HepG2 (cell line): ENCODE data around the gene ONECUT2. TPM values are rescaled to one million over a fixed set of nuclear protein-coding genes. Genes with fewer than 3 reads are reported as not detected.

Experiments
- ATAC-seq: fragments of 200-7000 bp; cut with Tn5 transposase; 3 replicates; pipeline ENCODE4 v1.9.1; 2020; ENCODE audit warnings: mild to moderate bottlenecking, moderate library complexity
- BruUV-seq: library from RNA; stranded (reverse); fragments of 400-500 nt; replicated peaks from 2 replicates; lab custom pipeline; 2021; lab: Mats Ljungman, UMichigan
- CTCF ChIA-PET: fragments of 300-600 bp; formaldehyde crosslinking; extraction: SDS; loops from one replicate; lab custom pipeline; 2021; ENCODE audit warnings: low total read pairs, inconsistent platforms, low intra/inter-chr PET ratio; lab: Yijun Ruan, JAX
- POLR2A ChIA-PET: fragments of 350-600 bp; sonication (Branson Sonifier 250); formaldehyde crosslinking; loops from one replicate; lab custom pipeline; 2020; ENCODE audit warnings: antibody characterized with exemption, inconsistent platforms; lab: Yijun Ruan, JAX
- DNase-seq: peaks from one replicate; pipeline ENCODE4 v3.0.0-alpha.2; 2015; ENCODE audit warnings: low spot score
- FAIRE-seq: peaks from 3 replicates; lab custom pipeline; 2011; peaks lifted over from hg19 to GRCh38; lab: Jason Lieb, UNC
- H2AFZ ChIP-seq: one replicate; pipeline ENCODE4 v1.6.1; 2011; ENCODE audit warnings: low read length, inconsistent platforms
- H3K27ac ChIP-seq: fragments of 300-600 bp; 3 replicates; pipeline ENCODE4 v1.8.0; 2011; ENCODE audit warnings: mixed run types, mild to moderate bottlenecking, mixed read lengths, low read length, inconsistent platforms; ENCODE audit not compliant: insufficient read depth; ENCODE audit errors: extremely low read length
- H3K27me3 ChIP-seq, 2 experiments: fragments of 200-600 bp in 1 of 2; 2 replicates in 1 of 2; 3 replicates in 1 of 2; pipeline versions ENCODE4 v1.6.0 to v1.8.0; 2011; ENCODE audit warnings: low read length in 2 of 2, mild to moderate bottlenecking in 2 of 2, moderate library complexity in 2 of 2, inconsistent platforms in 1 of 2; ENCODE audit not compliant: insufficient read depth in 2 of 2, control insufficient read depth in 1 of 2
- H3K36me3 ChIP-seq, 2 experiments: fragments of 200-600 bp in 1 of 2; replicated peaks in 1 of 2; 2 replicates in 1 of 2; 3 replicates in 1 of 2; pipeline versions ENCODE4 v1.5.1 to v1.8.0; 2011; ENCODE audit warnings: low read length in 2 of 2, inconsistent platforms in 1 of 2; ENCODE audit not compliant: insufficient read depth in 2 of 2, control insufficient read depth in 1 of 2
- H3K4me1 ChIP-seq: 2 replicates; pipeline ENCODE4 v1.5.1; 2012; ENCODE audit warnings: low read length, inconsistent platforms; ENCODE audit not compliant: insufficient read depth
- H3K4me2 ChIP-seq: 2 replicates; pipeline ENCODE4 v1.6.0; 2011; ENCODE audit warnings: low read depth, low read length, inconsistent platforms
- H3K4me3 ChIP-seq, 3 experiments: fragments of 200-600 bp in 1 of 3; sonication (generic), shearing (Covaris generic) in 1 of 3; replicated peaks in 1 of 3; 2 replicates each; pipeline ENCODE4 v1.5.1; 2011 to 2016; ENCODE audit warnings: low read length in 3 of 3, inconsistent platforms in 2 of 3, low read depth in 2 of 3, mild to moderate bottlenecking in 2 of 3, control low read depth in 1 of 3, mixed read lengths in 1 of 3; ENCODE audit not compliant: insufficient read depth in 1 of 3
- H3K79me2 ChIP-seq: one replicate; pipeline ENCODE4 v1.6.1; 2011; ENCODE audit warnings: low read length, inconsistent platforms; ENCODE audit not compliant: insufficient read depth
- H3K9ac ChIP-seq: 2 replicates; pipeline ENCODE4 v1.6.0; 2011; ENCODE audit warnings: mild to moderate bottlenecking, low read depth, low read length, inconsistent platforms; ENCODE audit not compliant: insufficient read depth
- H3K9me3 ChIP-seq: 2 replicates; pipeline ENCODE4 v1.5.1; 2012; ENCODE audit warnings: mild to moderate bottlenecking, low read length
- H4K20me1 ChIP-seq: 2 replicates; pipeline ENCODE4 v1.6.0; 2011; ENCODE audit warnings: inconsistent platforms, mild to moderate bottlenecking, low read length, moderate library complexity; ENCODE audit not compliant: insufficient read depth
- ATF1 ChIP-seq: IDR thresholded peaks from 2 replicates; pipeline ENCODE4 v1.6.1; 2016; ENCODE audit warnings: mild to moderate bottlenecking, control low read depth
- BHLHE40 ChIP-seq: IDR thresholded peaks from 2 replicates; pipeline ENCODE4 v1.6.1; 2011; ENCODE audit warnings: low read length, improper control_type of control experiment
- HIC2 ChIP-seq: sonication (generic); formaldehyde crosslinking; IDR thresholded peaks from 2 replicates; pipeline ENCODE4 v1.9.0; 2022; ENCODE audit warnings: low read depth, missing genetic modification reagents
- SETDB1 ChIP-seq: sonication (generic); formaldehyde crosslinking; IDR thresholded peaks from 2 replicates; pipeline ENCODE4 v1.5.1; 2020; ENCODE audit warnings: missing genetic modification reagents, mild to moderate bottlenecking, borderline replicate concordance
- SIN3A ChIP-seq: IDR thresholded peaks from 2 replicates; pipeline ENCODE4 v1.6.1; 2011; ENCODE audit warnings: low read depth, mild to moderate bottlenecking, control low read depth, low read length, borderline replicate concordance
- ZNF10 ChIP-seq: sonication (generic); formaldehyde crosslinking; IDR thresholded peaks from 2 replicates; pipeline ENCODE4 v1.4.0; 2020; ENCODE audit warnings: mild to moderate bottlenecking, low read depth, missing genetic modification reagents, borderline replicate concordance
- ZNF230 ChIP-seq: sonication (generic); formaldehyde crosslinking; IDR thresholded peaks from 2 replicates; pipeline ENCODE4 v1.4.0; 2020; ENCODE audit warnings: mild to moderate bottlenecking, missing genetic modification reagents
- ZNF503 ChIP-seq: sonication (generic); formaldehyde crosslinking; IDR thresholded peaks from 2 replicates; pipeline ENCODE4 v1.4.0; 2020; ENCODE audit warnings: missing genetic modification reagents
- ZNF782 ChIP-seq: sonication (generic); formaldehyde crosslinking; IDR thresholded peaks from 2 replicates; pipeline ENCODE4 v1.4.0; 2020; ENCODE audit warnings: missing genetic modification reagents, mild to moderate bottlenecking, borderline replicate concordance
- WGBS: methylation state at CpG from one replicate; pipeline ENCODE4 v1.1.6; 2017; ENCODE audit warnings: low lambda C conversion rate; 5-methylcytosine and 5-hydroxymethylcytosine counted together
- in situ Hi-C: cut with HindIII; loops from 2 replicates; pipeline ENCODE4 v1.10.0; 2017; ENCODE audit warnings: low pct_unique_long_range_greater_than_20kb; ENCODE audit not compliant: extremely low pct_ligation_motif_present
- intact Hi-C: fragments of 100-400 bp; cut with micrococcal nuclease; formaldehyde crosslinking; loops from one replicate; pipeline ENCODE4 v1.10.0; 2022; ENCODE audit not compliant: unreplicated experiment
- polyA plus RNA-seq, 8 experiments: library from polyadenylated mRNA; depleted of rRNA in 3 of 8; stranded (reverse) in 7 of 8; unstranded in 1 of 8; fragments of >200 nt; fragmentation: Illumina TruSeq in 4 of 8; extraction: Trizol in 4 of 8; gene quantifications; 2 replicates each; pipeline versions ENCODE4 v1.2.1 to v1.2.3, GENCODE V29; 2011 to 2016; ENCODE audit warnings: low read depth in 4 of 8, missing spikeins in 1 of 8, mixed read lengths in 1 of 8; ENCODE audit not compliant: insufficient read depth in 1 of 8
- total RNA-seq, 5 experiments: library from RNA; depleted of rRNA; stranded (reverse); fragments of >200 nt; fragmentation: Illumina TruSeq; extraction: Trizol; gene quantifications; 2 replicates each; pipeline ENCODE4 v1.2.3, GENCODE V29; 2016; ENCODE audit warnings: low read depth in 1 of 5

ONECUT2 gene
- total and polyA plus RNA-seq, 2 of the 13 experiments (the other 11 are each of a cell fraction or from before 2014, with no cell fraction given): 3.0 to 3.2 TPM

- ChIA-PET CTCF (no interaction called here), POLR2A (no interaction called here)
- peaks cover 13% of the 10 kb centered on the region for H3K4me1 ChIP-seq
- no peak overlapping the region for H3K9ac ChIP-seq
- H4K20me1 ChIP-seq: no peaks in the 10 kb centered on the region
- no peaks in the 10 kb centered on the region for H3K79me2 ChIP-seq
- no peak overlapping the region for H3K27ac ChIP-seq
- ATAC-seq: no peak
- intact Hi-C loops: no loop called here
- WGBS: 72% methylated on average over 4 of the region's 4 CpGs
- in situ Hi-C loops: no loop called here
- no peaks in the 10 kb centered on the region for H3K9me3 ChIP-seq
- no peak overlapping the region for H3K4me2 ChIP-seq
- DNase-seq: no peak
- H3K27me3 ChIP-seq: peaks cover 2 to 14% of the 10 kb centered on the region in 2 experiments; a peak in 2 of 5 replicates
- BruUV-seq: no TSS peak
- H3K36me3 ChIP-seq: no peaks in the 10 kb centered on the region
- H3K4me3 ChIP-seq: no peak overlapping the region
- TF ChIP-seq ZNF503 (no peak), ZNF230 (CRISPR knock-in tag) (no peak), ZNF782 (CRISPR knock-in tag) (no peak), ATF1 (CRISPR knock-in tag) (no peak), ZNF10 (CRISPR knock-in tag) (no peak), BHLHE40 (no peak), SETDB1 (no peak), HIC2 (CRISPR knock-in tag) (no peak), SIN3A (no peak)
- TF ChIP-seq, all 625 proteins: peak for 0
- FAIRE-seq: no peak
- H2AFZ ChIP-seq: no peak overlapping the region
Observed at GRCh38 chr18:57539702-57540101, 104.5 kb downstream of the ONECUT2 start.

Other genes starting within 250 kb of the ONECUT2 start
- not detected in 2 replicates for gene ST8SIA3, start 82.8 kb upstream of the ONECUT2 start, total RNA-seq (2016; rRNA removed; fragmentation: Illumina TruSeq; extraction: Trizol)
- gene ST8SIA3, start 82.8 kb upstream of the ONECUT2 start, polyA plus RNA-seq (2011; rRNA removed): not detected in 2 replicates
- gene FECH, start 151.3 kb downstream of the ONECUT2 start, total RNA-seq (2016; rRNA removed; fragmentation: Illumina TruSeq; extraction: Trizol): 21.9 and 29.1 TPM in 2 replicates
- 14.7 and 16.4 TPM in 2 replicates for gene FECH, start 151.3 kb downstream of the ONECUT2 start, polyA plus RNA-seq (2011; rRNA removed)
- gene NARS1, start 186.5 kb downstream of the ONECUT2 start, total RNA-seq (2016; rRNA removed; fragmentation: Illumina TruSeq; extraction: Trizol): 200 and 292 TPM in 2 replicates
- gene NARS1, start 186.5 kb downstream of the ONECUT2 start, polyA plus RNA-seq (2011; rRNA removed): 130 and 144 TPM in 2 replicates